Activated naive CD4-positive, alpha-beta T cell treated with anti-CD3 and anti-CD28 coated beads for 36 hours (primary cell): Measurements from ENCODE around the gene FAM83G. TPM values are rescaled to one million over a fixed set of nuclear protein-coding genes. Genes with fewer than 3 reads are reported as not detected.

Source experiments
- CTCF ChIA-PET: fragments of 350-600 bp; sonication (Branson Sonifier 250); formaldehyde crosslinking; loops from one replicate; lab custom pipeline; 2021; ENCODE audit warnings: antibody characterized with exemption; lab: Charles Lee
- DNase-seq: peaks from one replicate; pipeline ENCODE4 v3.0.0-alpha.2; 2020
- H3K27ac Mint-ChIP-seq: one replicate; pipeline ENCODE4 v1.8.0; 2021; ENCODE audit warnings: mild to moderate bottlenecking, mixed read lengths
- H3K27me3 Mint-ChIP-seq: one replicate; pipeline ENCODE4 v1.8.0; 2021; ENCODE audit warnings: low read depth, mixed read lengths
- H3K36me3 Mint-ChIP-seq: one replicate; pipeline ENCODE4 v1.8.0; 2021; ENCODE audit warnings: low read depth, mixed read lengths
- H3K4me1 Mint-ChIP-seq: one replicate; pipeline ENCODE4 v1.8.0; 2021; ENCODE audit warnings: low read depth, mixed read lengths
- H3K4me3 Mint-ChIP-seq: one replicate; pipeline ENCODE4 v1.8.0; 2021; ENCODE audit warnings: mild to moderate bottlenecking, moderate library complexity, mixed read lengths
- H3K9me3 Mint-ChIP-seq: one replicate; pipeline ENCODE4 v1.8.0; 2021; ENCODE audit warnings: mixed read lengths
- intact Hi-C: fragments of 100-400 bp; cut with micrococcal nuclease; formaldehyde crosslinking; loops from one replicate; pipeline ENCODE4 v1.15.1; 2023
- total RNA-seq, 2 experiments: library from RNA; stranded (reverse); gene quantifications; one replicate each; pipeline ENCODE4 v1.2.3, GENCODE V29; 2021

Gene FAM83G
- total RNA-seq, 2 experiments from 2014 or later: 10.6 TPM

DNA sequence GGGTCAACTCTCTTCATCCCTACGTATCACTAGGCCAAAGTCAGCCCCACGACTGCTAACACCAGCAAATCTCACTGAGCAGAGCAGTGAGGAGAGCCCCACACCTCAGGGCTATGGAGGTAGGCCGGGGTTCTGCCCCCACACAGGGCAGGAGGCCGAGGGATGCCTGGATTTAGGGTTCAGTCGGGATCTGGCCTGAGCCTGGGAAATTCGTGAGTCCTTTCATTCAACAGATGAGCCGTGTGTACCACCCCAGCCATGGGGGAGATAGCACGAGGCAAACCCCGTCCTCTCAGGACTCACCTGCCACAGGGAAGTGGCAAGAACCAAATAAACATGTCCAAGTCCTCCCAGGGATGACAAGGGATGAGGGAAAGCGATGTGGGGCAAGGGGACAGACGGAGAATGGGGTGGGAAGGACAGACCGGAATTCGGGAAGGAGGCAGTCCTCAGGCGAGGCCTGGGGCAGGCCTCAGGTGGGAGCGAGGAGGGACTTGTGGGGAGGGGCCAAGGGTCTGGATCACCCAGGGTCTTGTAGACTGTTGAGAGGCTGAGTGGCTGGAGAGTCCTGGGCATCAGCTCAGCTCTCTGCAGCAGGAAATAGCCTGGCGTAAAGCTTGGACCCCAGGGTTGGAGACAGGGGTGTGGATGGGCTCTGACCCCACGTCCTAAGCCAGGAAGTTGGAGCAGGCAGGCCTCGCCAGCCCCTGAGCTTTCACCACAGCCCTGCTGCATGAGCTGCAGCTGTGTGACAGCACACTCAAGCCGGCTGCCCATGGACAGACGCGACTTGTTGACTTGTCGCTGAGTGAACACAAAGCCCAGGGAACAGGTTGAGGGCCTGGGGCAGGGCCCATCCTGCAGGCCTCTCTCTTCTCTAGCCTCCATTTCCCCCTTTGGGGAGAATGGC, 7.9 kb upstream of the FAM83G start:
- no peaks in the 10 kb centered on the region for H3K36me3 Mint-ChIP-seq
- H3K4me1 Mint-ChIP-seq: peaks cover 6% of the 10 kb centered on the region
- H3K9me3 Mint-ChIP-seq: no peaks in the 10 kb centered on the region
- no peak overlapping the region for H3K27ac Mint-ChIP-seq
- no peak overlapping the region for H3K4me3 Mint-ChIP-seq
- CTCF ChIA-PET: interaction anchor here (1.1 kb wide), 1 partner anchor 51 kb away, joined by 3 read pairs; no protein-coding TSS in a partner anchor
- H3K27me3 Mint-ChIP-seq: no peaks in the 10 kb centered on the region
- no peak for DNase-seq
- intact Hi-C loops: no loop called here

DNA sequence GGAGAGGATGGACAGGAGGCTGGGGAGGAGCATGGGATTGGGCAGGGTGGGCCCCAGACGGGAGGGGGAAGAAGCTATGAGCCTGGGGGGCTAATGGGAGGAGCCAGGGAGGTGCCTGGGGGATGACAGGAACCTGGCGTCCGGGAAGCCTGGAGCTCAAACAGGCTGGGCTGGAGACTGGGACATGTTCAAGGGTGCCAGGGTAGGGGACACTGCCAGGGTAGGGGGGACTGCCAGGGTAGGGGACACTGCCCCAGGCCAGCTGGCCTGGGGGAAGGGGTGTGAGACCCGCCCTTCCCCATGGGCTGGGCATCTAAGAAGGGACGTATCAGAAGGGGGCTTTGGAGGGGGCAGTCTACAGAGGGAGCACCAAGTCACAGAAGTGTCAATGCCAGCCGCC, 7.0 kb upstream of the FAM83G start:
- intact Hi-C loops: no loop called here
- H3K27me3 Mint-ChIP-seq: no peaks in the 10 kb centered on the region
- H3K27ac Mint-ChIP-seq: no peak overlapping the region
- no peaks in the 10 kb centered on the region for H3K4me1 Mint-ChIP-seq
- no peak for DNase-seq
- H3K4me3 Mint-ChIP-seq: no peak overlapping the region
- CTCF ChIA-PET: interaction anchor here (1.1 kb wide), 1 partner anchor 50 kb away, joined by 3 read pairs; no protein-coding TSS in a partner anchor
- H3K36me3 Mint-ChIP-seq: no peaks in the 10 kb centered on the region
- H3K9me3 Mint-ChIP-seq: no peaks in the 10 kb centered on the region

DNA sequence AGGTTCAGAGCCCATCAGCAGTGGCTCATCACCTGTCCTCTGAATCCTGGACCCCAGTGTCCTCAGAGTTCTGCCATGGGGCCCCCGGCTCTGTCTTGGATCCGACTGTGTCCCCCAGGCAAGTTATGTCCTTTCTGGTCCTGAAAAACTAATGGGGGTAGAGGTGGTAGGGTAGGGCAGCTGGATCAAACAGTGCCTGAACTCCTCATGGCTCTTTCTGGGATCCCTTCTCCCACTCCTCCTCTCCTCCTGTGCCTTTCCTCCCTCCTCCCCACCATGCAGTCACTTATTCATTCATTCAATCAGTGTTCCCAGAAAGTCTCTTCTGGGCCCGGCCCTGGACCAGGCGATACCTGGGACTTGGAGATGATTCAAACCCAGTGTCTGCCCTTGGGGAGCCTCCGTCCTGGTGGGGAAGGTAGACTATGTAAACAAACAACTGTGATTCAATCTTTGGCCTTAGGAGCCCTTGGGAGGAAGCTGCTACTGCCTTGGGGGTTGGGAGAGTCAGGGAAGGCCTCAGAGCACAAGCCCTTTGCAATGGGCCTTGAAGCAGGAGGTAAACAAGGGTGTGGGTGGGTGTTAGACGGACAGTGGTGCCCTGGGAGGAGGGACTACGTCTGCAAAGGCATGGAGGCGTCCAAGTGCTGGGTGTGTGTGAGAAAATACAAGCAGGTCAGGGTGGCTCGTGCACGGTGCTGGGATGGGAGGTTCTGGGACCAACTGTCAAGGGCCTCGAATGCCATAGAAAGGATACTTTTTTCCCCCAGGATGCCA, 6.4 kb upstream of the FAM83G start:
- no peak for DNase-seq
- Mint-ChIP-seq H3K27me3 (no peaks in the 10 kb centered on the region), H3K4me1 (no peaks in the 10 kb centered on the region), H3K36me3 (no peaks in the 10 kb centered on the region), H3K9me3 (no peaks in the 10 kb centered on the region), H3K4me3 (no peak overlapping the region), H3K27ac (no peak overlapping the region)
- CTCF ChIA-PET: no interaction called here
- intact Hi-C loops: no loop called here

DNA sequence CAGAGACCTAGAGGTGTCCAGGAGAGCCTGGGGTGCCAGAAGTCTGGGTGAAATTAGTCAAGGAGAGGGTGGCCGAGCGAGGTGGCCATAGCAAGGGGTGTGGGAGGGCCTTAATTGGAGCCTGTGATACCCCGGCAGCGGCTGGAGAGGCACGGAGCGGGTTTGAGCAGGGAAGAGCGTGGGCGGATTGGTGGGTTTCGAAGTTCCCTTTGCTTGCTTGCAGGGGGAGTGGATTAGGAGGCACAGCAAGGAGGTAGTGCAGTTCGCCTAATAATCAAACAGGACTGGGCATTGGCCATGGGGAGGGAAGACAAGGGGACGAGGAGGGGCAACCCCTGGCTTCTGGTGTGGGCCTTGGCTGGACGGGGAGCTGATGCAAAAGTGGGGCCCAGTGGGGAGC, 5.4 kb upstream of the FAM83G start:
- Mint-ChIP-seq H3K9me3 (no peaks in the 10 kb centered on the region), H3K36me3 (no peaks in the 10 kb centered on the region), H3K4me1 (peaks cover 3% of the 10 kb centered on the region), H3K4me3 (no peak overlapping the region), H3K27me3 (no peaks in the 10 kb centered on the region), H3K27ac (no peak overlapping the region)
- DNase-seq: no peak
- intact Hi-C loops: loop anchor here (10.0 kb wide), 1 partner anchor 385 kb away; no protein-coding TSS in a partner anchor
- CTCF ChIA-PET: no interaction called here

DNA sequence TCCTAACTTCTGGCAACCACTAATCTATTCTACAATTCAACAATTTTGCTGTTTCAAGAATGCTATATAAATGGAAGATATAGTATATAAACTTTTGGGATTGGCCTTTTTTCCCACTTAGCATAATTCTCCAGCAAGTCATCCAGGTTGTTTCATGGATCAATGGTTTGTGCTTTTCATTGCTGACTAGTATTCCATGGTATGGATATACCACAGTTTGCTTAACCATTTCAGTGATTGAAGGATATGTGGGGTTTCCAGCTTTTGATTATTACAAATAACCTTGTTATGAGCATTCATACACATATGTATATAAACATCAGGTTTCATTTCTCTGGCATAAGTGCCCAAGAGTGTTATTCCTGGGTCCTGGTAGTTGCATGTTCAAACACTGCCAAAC, 2.1 kb upstream of the FAM83G start:
- intact Hi-C loops: loop anchor here (10.0 kb wide), 1 partner anchor 382 kb away; no protein-coding TSS in a partner anchor
- H3K27ac Mint-ChIP-seq: no peak overlapping the region
- CTCF ChIA-PET: interaction anchor here (0.6 to 2.4 kb wide), 2 partner anchors 11 to 46 kb away, joined by 3 to 10 read pairs; no protein-coding TSS in a partner anchor

DNA sequence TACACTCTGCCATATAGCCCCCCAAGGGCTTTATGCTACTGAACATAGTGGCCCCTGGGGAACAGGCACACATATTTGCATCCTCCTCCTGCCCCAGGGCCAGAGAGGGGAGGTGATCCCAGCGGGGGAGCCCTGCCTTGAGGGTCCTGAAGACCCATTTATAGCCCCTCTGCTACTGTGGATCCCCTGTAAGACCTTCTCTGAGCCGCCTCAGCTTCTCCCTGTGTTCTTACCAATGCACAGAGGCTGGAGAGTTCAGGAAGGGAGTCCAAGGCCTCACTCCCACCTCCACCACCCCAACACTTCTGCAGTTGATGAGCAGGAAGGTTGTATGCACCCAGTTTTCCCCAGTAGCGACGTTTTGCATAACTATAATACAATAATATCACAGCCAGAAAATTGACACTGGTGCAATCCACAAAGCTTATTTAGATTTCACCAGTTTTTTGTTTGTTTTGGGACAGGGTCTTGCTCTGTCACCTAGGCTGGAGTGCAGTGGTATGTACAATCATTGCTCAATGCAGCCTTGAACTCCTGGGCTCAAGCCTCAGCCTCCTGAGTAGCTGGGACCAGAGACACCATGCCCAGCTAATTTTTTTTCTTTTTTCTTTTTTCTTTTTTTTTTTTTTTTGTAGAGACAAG, 1.3 kb upstream of the FAM83G start:
- no peaks in the 10 kb centered on the region for H3K9me3 Mint-ChIP-seq
- H3K4me3 Mint-ChIP-seq: no peak overlapping the region
- H3K27me3 Mint-ChIP-seq: no peaks in the 10 kb centered on the region
- H3K4me1 Mint-ChIP-seq: peaks cover 28% of the 10 kb centered on the region
- no peak for DNase-seq
- H3K36me3 Mint-ChIP-seq: peaks cover 17% of the 10 kb centered on the region
- CTCF ChIA-PET: interaction anchor here (2.4 kb wide), 1 partner anchor 45 kb away, joined by 10 read pairs; no protein-coding TSS in a partner anchor
- intact Hi-C loops: loop anchor here (10.0 kb wide), 1 partner anchor 381 kb away; no protein-coding TSS in a partner anchor
- H3K27ac Mint-ChIP-seq: no peak overlapping the region

More for the DNA sequence above, 2.1 kb upstream of the FAM83G start:
- H3K27me3 Mint-ChIP-seq: no peaks in the 10 kb centered on the region
- DNase-seq: no peak
- peaks cover 21% of the 10 kb centered on the region for H3K4me1 Mint-ChIP-seq
- no peak overlapping the region for H3K4me3 Mint-ChIP-seq
- no peaks in the 10 kb centered on the region for H3K9me3 Mint-ChIP-seq
- H3K36me3 Mint-ChIP-seq: peaks cover 15% of the 10 kb centered on the region

DNA sequence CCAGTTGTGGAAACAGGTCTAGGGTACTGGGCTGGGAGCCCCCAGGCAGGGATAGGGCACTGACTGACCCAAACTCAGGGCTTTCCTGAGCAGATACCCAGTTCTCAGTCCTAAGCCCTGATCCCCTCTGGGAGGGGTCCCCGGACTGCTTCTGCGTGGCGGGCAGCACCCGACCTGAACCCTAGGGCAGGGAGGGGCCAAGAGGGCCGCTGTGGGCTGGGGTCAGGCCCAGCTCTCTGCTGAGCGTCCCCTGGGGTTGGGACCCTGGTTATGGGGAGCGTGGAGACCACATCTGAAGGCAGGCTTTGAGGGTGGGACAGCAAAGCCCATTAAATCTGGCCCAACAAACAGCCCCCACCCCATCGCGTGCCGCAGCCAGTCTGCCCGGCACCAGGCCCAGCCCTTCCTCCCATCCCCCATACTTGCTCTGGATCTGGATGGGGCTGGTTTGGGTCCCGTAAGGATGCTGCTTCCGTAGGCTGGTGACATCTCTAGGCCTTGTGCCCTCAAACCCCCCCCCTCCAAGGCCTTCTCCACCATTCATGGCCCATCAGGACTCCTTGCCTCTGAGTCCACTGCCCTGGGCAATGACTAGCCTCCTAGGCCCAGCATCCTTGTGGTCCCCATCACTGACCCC, 691 bp upstream of the FAM83G start:
- peaks cover 31% of the 10 kb centered on the region for H3K4me1 Mint-ChIP-seq
- CTCF ChIA-PET: interaction anchor here (0.6 to 2.4 kb wide), 2 partner anchors 44 to 48 kb away, joined by 3 to 10 read pairs; no protein-coding TSS in a partner anchor
- peak overlapping the region; percentile 65 for H3K4me3 Mint-ChIP-seq
- peaks cover 17% of the 10 kb centered on the region for H3K36me3 Mint-ChIP-seq
- H3K27ac Mint-ChIP-seq: peak overlapping the region; percentile 79
- H3K9me3 Mint-ChIP-seq: no peaks in the 10 kb centered on the region
- no peaks in the 10 kb centered on the region for H3K27me3 Mint-ChIP-seq
- DNase-seq: no peak
- intact Hi-C loops: loop anchor here (10.0 kb wide), 1 partner anchor 380 kb away; no protein-coding TSS in a partner anchor

DNA sequence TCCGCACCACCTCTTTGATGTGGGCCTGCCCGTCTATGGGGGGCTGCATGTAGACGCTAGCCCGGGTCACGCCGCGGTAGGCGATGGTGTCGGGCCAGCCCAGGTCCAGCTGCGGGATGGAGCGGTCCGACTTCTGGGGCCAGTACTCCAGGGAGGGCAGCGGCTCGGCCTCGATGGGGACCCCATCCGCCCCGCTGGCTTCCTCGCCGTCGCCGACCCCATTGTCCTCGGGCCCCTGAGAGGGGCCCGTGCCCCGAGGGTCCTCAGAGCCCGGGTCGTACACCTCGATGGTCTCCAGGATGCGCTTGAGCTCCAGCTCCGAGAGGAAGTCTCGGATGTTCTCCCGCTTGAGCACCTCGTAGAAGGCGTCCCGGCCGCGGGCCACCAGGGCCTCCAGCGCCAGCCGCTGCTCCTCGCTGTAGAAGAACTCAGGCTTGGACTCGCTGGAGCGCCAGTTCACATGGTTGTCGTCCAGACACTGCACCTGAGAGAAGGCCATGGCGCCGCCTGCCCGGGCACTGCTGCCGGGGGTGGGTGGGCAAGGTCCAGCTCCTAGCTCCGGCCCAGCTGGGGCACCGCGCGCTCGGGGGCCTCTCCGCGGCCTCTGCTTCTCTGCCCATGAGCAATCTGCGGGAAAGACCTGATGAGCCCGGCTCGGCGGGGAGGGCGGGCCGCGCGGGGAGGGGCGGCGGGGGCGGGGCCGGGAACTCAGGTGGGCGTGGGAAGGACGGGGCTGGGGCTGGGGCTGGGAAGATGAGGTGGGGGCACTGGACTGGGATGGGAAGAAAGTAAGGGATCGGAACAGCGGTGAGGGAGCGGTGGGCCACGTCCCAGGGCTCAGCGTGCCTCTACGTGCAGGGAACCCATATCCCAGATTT, 782 bp downstream of the FAM83G start:
- Mint-ChIP-seq H3K27ac (peak overlapping the region; percentile 87), H3K4me1 (peaks cover 31% of the 10 kb centered on the region), H3K9me3 (no peaks in the 10 kb centered on the region), H3K27me3 (no peaks in the 10 kb centered on the region), H3K36me3 (peaks cover 17% of the 10 kb centered on the region), H3K4me3 (peak overlapping the region; percentile 91)
- intact Hi-C loops: loop anchor here (1.0 to 10.0 kb wide), 2 partner anchors 48 to 379 kb away; no protein-coding TSS in a partner anchor
- peak; percentile 50 for DNase-seq
- CTCF ChIA-PET: interaction anchor here (0.6 to 2.1 kb wide), 2 partner anchors 43 to 44 kb away, joined by 3 to 13 read pairs; no protein-coding TSS in a partner anchor

DNA sequence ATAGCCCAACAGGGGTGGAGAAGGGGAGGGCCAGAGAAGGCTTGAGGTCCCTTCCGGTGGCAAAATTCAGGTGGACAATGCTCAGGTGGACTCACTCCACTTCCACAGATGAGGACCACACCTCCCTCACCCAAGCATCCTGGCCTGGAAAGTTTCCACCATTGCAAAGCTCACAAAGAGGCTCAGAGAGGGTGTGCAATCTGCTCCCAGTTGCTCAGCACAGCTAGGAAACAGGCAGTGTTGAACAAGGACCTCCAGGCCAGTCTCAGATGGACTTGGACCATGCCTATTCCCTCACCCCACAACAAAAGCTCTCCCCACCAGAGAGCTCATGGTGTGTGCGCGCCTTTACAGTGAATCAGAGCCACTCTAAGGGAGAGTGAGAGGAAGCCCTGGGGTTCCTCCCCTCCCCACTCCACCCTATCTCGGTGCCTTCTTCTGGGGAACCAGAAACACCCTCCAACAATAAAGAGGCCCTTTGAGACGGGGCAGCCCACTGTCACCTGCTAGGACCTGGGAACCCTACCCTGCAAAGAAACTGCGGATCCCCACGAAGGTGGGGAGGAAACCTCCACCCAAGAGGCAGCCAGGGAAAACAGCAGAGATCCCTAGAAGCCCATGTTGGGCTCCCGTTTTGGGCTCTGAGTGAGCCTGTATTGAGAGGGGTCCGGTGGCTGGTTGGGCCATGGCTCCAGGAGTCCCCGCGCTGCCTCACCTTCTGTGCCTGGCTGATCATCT, 1.6 kb downstream of the FAM83G start:
- intact Hi-C loops: loop anchor here (10.0 kb wide), 1 partner anchor 378 kb away; no protein-coding TSS in a partner anchor
- DNase-seq: peak; percentile 35
- peak overlapping the region; percentile 91 for H3K4me3 Mint-ChIP-seq

More for the DNA sequence above, 1.6 kb downstream of the FAM83G start:
- Mint-ChIP-seq H3K36me3 (peaks cover 17% of the 10 kb centered on the region), H3K9me3 (no peaks in the 10 kb centered on the region), H3K27ac (peak overlapping the region; percentile 46), H3K4me1 (peaks cover 31% of the 10 kb centered on the region), H3K27me3 (no peaks in the 10 kb centered on the region)
- CTCF ChIA-PET: interaction anchor here (0.6 to 2.1 kb wide), 2 partner anchors 42 to 48 kb away, joined by 3 to 13 read pairs; no protein-coding TSS in a partner anchor
